RWPE2 (cell line): ENCODE measurements around the gene WDR90.

Experiments used
- ATAC-seq: fragments of 200-7000 bp; cut with Tn5 transposase; 3 replicates; pipeline ENCODE4 v1.9.1; 2021; ENCODE audit warnings: low read depth
- DNase-seq: peaks from one replicate; pipeline ENCODE4 v3.0.0-alpha.2; 2020; ENCODE audit warnings: low spot score
- H3K27ac ChIP-seq: fragments of 450-650 bp; 2 replicates; pipeline ENCODE4 v1.5.1; 2017; ENCODE audit warnings: mild to moderate bottlenecking; ENCODE audit not compliant: poor library complexity, severe bottlenecking
- H3K27me3 ChIP-seq: fragments of 250-450 bp; sonication (Bioruptor Pico); 2 replicates; pipeline ENCODE4 v1.5.1; 2021; ENCODE audit warnings: mild to moderate bottlenecking, moderate library complexity; ENCODE audit not compliant: insufficient read depth, poor library complexity, severe bottlenecking
- H3K36me3 ChIP-seq: fragments of 250-450 bp; sonication (Bioruptor Pico); 2 replicates; pipeline ENCODE4 v1.5.1; 2020; ENCODE audit warnings: low read depth, mild to moderate bottlenecking, moderate library complexity
- H3K4me1 ChIP-seq: fragments of 250-450 bp; sonication (Bioruptor Pico); 2 replicates; pipeline ENCODE4 v1.5.1; 2021; ENCODE audit warnings: mild to moderate bottlenecking, moderate library complexity; ENCODE audit not compliant: insufficient read depth, poor library complexity, severe bottlenecking
- H3K4me3 ChIP-seq: fragments of 250-450 bp; sonication (Bioruptor Pico); 2 replicates; pipeline ENCODE4 v1.5.1; 2021; ENCODE audit warnings: mild to moderate bottlenecking, moderate library complexity; ENCODE audit not compliant: severe bottlenecking
- H3K9me3 ChIP-seq: fragments of 250-450 bp; sonication (Bioruptor Pico); 2 replicates; pipeline ENCODE4 v1.5.1; 2021; ENCODE audit warnings: mild to moderate bottlenecking, moderate library complexity; ENCODE audit not compliant: severe bottlenecking
- TF ChIP-seq, protein P1 (sequence below): fragments of 450-650 bp; IDR thresholded peaks from one replicate; pipeline ENCODE4 v1.5.1; 2017; ENCODE audit warnings: mild to moderate bottlenecking, moderate library complexity; ENCODE audit not compliant: poor library complexity, severe bottlenecking

Gene WDR90

GRCh38 chr16:671353-672131, 22.4 kb downstream of the WDR90 start:
- Histone ChIP-seq H3K9me3 (no peaks in the 10 kb centered on the region), H3K27me3 (no peaks in the 10 kb centered on the region), H3K27ac (no peak overlapping the region), H3K4me1 (peaks cover 3% of the 10 kb centered on the region), H3K4me3 (no peak overlapping the region), H3K36me3 (peaks cover 46% of the 10 kb centered on the region)
- DNase-seq: no peak
- no peak for ATAC-seq
- TF ChIP-seq, protein P1, sequence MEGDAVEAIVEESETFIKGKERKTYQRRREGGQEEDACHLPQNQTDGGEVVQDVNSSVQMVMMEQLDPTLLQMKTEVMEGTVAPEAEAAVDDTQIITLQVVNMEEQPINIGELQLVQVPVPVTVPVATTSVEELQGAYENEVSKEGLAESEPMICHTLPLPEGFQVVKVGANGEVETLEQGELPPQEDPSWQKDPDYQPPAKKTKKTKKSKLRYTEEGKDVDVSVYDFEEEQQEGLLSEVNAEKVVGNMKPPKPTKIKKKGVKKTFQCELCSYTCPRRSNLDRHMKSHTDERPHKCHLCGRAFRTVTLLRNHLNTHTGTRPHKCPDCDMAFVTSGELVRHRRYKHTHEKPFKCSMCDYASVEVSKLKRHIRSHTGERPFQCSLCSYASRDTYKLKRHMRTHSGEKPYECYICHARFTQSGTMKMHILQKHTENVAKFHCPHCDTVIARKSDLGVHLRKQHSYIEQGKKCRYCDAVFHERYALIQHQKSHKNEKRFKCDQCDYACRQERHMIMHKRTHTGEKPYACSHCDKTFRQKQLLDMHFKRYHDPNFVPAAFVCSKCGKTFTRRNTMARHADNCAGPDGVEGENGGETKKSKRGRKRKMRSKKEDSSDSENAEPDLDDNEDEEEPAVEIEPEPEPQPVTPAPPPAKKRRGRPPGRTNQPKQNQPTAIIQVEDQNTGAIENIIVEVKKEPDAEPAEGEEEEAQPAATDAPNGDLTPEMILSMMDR: no peak

GRCh38 chr16:672371-672770, 23.2 kb downstream of the WDR90 start:
- ATAC-seq (no peak), DNase-seq (no peak)
- Histone ChIP-seq H3K27me3 (no peaks in the 10 kb centered on the region), H3K27ac (no peak overlapping the region), H3K4me3 (no peak overlapping the region), H3K36me3 (peaks cover 46% of the 10 kb centered on the region), H3K9me3 (no peaks in the 10 kb centered on the region), H3K4me1 (peaks cover 6% of the 10 kb centered on the region)
- TF ChIP-seq, protein P1: no peak

DNA sequence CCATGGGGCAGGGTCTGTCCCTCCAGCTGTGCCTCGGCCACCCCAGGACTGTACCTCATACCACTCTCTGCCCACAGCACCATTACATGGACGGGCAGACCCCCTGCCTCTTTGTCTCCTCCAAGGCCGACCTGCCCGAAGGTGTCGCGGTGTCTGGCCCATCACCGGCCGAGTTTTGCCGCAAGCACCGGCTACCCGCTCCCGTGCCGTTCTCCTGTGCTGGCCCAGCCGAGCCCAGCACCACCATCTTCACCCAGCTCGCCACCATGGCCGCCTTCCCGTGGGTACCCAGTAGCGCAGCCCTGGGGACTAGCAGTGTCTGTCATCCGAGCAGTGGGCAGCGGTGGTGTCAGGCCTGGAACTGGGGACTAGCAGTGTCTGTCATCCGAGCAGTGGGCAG, 23.7 kb downstream of the WDR90 start:
- TF ChIP-seq, protein P1: no peak
- Histone ChIP-seq H3K36me3 (peaks cover 46% of the 10 kb centered on the region), H3K9me3 (no peaks in the 10 kb centered on the region), H3K4me3 (no peak overlapping the region), H3K27ac (peak overlapping the region; percentile 12), H3K4me1 (peaks cover 6% of the 10 kb centered on the region), H3K27me3 (no peaks in the 10 kb centered on the region)
- ATAC-seq: no peak
- DNase-seq: no peak

DNA sequence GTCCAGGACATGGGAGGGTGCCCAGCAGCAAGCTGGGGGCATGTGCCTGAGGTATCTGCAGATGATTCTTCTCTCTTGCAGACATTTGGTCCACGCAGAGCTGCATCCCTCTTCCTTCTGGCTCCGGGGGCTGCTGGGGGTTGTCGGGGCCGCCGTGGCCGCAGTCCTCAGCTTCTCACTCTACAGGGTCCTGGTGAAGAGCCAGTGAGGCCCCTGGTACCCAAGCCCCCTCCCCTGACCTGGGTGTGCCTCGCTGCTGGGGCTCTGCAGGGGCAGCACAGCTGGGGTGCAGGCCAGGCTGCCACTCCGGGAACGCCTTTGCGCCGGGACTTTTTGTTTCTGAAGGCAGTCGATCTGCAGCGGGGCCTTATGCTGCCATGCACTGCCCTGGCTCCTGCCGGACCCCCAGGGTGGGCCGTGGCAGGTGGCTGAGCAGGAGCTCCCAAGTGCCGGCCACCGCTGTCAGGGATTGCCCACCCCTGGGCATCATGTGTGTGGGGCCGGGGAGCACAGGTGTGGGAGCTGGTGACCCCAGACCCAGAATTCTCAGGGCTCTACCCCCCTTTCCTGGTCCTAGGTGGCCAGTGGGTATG, 24.3 kb downstream of the WDR90 start:
- Histone ChIP-seq H3K27me3 (no peaks in the 10 kb centered on the region), H3K4me1 (peaks cover 6% of the 10 kb centered on the region), H3K4me3 (no peak overlapping the region), H3K27ac (peak overlapping the region; percentile 12), H3K9me3 (no peaks in the 10 kb centered on the region), H3K36me3 (peaks cover 46% of the 10 kb centered on the region)
- DNase-seq (no peak), ATAC-seq (no peak)
- TF ChIP-seq, protein P1: no peak
